Measurements from ENCODE around the gene KRTAP19-5.

DNA sequence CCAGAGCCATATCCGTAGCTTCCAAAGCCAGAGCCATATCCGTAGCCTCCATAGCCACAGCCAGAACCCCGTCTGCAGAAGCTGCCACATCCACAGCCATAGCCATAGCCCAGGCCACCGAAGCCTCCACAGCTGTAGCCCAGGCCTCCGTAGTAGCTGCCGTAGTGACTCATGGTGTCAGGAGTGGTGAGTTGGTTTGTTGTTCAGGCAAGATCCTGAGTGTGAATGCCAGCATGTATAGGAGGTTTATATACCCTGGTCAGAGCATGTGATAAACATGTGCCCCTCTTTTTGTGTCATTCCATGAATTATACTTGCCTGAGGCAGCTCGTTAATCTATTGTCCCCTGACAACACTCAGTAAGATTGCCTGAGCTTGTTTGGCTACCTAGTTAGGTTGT, 21.8 kb downstream of the KRTAP19-5 start, which contains the start of gene KRTAP19-1:
- TF ChIP-seq EZH2phosphoT487 (conservative IDR thresholded peaks at IDR 0.05; ENCODE audit: low read length) = no peak
- TF ChIP-seq, protein P1, sequence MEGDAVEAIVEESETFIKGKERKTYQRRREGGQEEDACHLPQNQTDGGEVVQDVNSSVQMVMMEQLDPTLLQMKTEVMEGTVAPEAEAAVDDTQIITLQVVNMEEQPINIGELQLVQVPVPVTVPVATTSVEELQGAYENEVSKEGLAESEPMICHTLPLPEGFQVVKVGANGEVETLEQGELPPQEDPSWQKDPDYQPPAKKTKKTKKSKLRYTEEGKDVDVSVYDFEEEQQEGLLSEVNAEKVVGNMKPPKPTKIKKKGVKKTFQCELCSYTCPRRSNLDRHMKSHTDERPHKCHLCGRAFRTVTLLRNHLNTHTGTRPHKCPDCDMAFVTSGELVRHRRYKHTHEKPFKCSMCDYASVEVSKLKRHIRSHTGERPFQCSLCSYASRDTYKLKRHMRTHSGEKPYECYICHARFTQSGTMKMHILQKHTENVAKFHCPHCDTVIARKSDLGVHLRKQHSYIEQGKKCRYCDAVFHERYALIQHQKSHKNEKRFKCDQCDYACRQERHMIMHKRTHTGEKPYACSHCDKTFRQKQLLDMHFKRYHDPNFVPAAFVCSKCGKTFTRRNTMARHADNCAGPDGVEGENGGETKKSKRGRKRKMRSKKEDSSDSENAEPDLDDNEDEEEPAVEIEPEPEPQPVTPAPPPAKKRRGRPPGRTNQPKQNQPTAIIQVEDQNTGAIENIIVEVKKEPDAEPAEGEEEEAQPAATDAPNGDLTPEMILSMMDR (IDR thresholded peaks at IDR 0.05; ENCODE audit: insufficient read depth, low read length, poor library complexity, severe bottlenecking) = no peak
